ENCODE results near the gene RNF130. TPM values are rescaled to one million over a fixed set of nuclear protein-coding genes. Genes with fewer than 3 reads are reported as not detected.

The RNF130 gene
- total RNA-seq, 4 donors from 2014 or later = 34.5 to 79.5 (median 55.6) TPM

GRCh38 chr5:179973391-179973790, 98.2 kb downstream of the RNF130 start:
- no peaks in the 10 kb centered on the region for H3K9me3 ChIP-seq
- ATAC-seq = no peak
- TF ChIP-seq, protein P1, sequence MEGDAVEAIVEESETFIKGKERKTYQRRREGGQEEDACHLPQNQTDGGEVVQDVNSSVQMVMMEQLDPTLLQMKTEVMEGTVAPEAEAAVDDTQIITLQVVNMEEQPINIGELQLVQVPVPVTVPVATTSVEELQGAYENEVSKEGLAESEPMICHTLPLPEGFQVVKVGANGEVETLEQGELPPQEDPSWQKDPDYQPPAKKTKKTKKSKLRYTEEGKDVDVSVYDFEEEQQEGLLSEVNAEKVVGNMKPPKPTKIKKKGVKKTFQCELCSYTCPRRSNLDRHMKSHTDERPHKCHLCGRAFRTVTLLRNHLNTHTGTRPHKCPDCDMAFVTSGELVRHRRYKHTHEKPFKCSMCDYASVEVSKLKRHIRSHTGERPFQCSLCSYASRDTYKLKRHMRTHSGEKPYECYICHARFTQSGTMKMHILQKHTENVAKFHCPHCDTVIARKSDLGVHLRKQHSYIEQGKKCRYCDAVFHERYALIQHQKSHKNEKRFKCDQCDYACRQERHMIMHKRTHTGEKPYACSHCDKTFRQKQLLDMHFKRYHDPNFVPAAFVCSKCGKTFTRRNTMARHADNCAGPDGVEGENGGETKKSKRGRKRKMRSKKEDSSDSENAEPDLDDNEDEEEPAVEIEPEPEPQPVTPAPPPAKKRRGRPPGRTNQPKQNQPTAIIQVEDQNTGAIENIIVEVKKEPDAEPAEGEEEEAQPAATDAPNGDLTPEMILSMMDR (IDR thresholded peaks at IDR 0.05 in 4 of 5, conservative IDR thresholded peaks at IDR 0.05 in 1 of 5) = no peak
- peaks cover 0 to 54% of the 10 kb centered on the region in 2 donors for H3K36me3 ChIP-seq
- no peak for DNase-seq
- H3K4me3 ChIP-seq = no peak overlapping the region
- no peaks in the 10 kb centered on the region for H3K27me3 ChIP-seq
- in situ Hi-C loops (cut with MboI; ENCODE audit: low sequenced_read_pairs in 4 of 4) = no loop called here
- no peaks in the 10 kb centered on the region for H3K4me1 ChIP-seq
- intact Hi-C loops (cut with DNase I; ENCODE audit: low total_unique reads) = no loop called here
- H3K27ac ChIP-seq = no peak overlapping the region

DNA sequence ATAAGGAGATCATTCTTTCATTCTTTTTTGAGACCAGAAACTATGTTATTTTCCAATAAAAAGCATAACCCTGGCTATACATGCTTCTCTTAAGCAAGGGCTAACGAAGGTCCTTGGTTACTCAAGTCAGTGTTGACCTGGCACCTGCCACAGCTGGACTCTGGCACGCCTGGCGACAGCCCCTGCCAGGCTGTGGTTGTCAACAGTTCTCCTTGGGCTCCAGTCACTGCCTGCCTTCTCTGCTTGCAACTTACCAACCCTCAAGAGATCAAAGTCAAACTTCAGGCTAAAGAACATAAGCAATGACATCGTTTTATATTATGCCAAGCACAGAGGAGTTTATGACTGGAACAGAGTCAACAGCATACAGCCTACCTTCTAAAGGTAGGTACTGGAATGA, 102.4 kb downstream of the RNF130 start:
- Histone ChIP-seq H3K9me3 (no peaks in the 10 kb centered on the region), H3K27me3 (no peaks in the 10 kb centered on the region), H3K36me3 (peaks cover 0 to 49% of the 10 kb centered on the region in 2 donors), H3K4me1 (no peaks in the 10 kb centered on the region), H3K27ac (no peak overlapping the region), H3K4me3 (no peak overlapping the region)
- intact Hi-C loops (cut with DNase I; ENCODE audit: low total_unique reads) = no loop called here
- TF ChIP-seq POLR2A (IDR thresholded peaks at IDR 0.05) = no peak
- TF ChIP-seq, protein P1 (IDR thresholded peaks at IDR 0.05 in 4 of 5, conservative IDR thresholded peaks at IDR 0.05 in 1 of 5) = no peak
- ATAC-seq = no peak
- no peak for DNase-seq
- in situ Hi-C loops (cut with MboI; ENCODE audit: low sequenced_read_pairs in 4 of 4) = no loop called here

DNA sequence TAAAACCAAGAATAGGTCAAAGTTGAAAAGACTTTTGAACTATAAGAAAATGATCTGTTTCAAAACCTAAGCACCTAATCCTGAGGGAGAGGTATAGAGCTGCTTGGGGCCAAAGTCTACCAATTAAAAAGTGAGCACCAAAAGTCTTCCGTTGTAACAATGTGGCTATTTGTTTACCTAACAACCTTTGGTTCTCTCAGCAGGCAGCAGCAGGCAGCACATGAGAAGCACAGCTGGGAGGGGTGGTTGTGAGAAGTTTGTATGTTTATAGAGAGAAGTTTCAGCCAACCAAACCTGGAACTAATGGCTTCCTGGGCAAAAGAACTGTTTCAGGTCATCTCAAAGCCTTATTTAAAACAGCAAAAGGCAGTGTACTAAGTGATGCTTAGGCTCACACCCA, 104.1 kb downstream of the RNF130 start:
- H3K36me3 ChIP-seq = peaks cover 0 to 58% of the 10 kb centered on the region in 2 donors
- no peaks in the 10 kb centered on the region for H3K27me3 ChIP-seq
- no peak for DNase-seq
- TF ChIP-seq, protein P1 (IDR thresholded peaks at IDR 0.05 in 4 of 5, conservative IDR thresholded peaks at IDR 0.05 in 1 of 5) = no peak
- no peak for TF ChIP-seq POLR2A (IDR thresholded peaks at IDR 0.05)
- in situ Hi-C loops (cut with MboI; ENCODE audit: low sequenced_read_pairs in 4 of 4) = no loop called here
- H3K9me3 ChIP-seq = no peaks in the 10 kb centered on the region
- H3K4me3 ChIP-seq = no peak overlapping the region
- H3K27ac ChIP-seq = no peak overlapping the region
- no peaks in the 10 kb centered on the region for H3K4me1 ChIP-seq
- intact Hi-C loops (cut with DNase I; ENCODE audit: low total_unique reads) = no loop called here
- ATAC-seq = no peak

DNA sequence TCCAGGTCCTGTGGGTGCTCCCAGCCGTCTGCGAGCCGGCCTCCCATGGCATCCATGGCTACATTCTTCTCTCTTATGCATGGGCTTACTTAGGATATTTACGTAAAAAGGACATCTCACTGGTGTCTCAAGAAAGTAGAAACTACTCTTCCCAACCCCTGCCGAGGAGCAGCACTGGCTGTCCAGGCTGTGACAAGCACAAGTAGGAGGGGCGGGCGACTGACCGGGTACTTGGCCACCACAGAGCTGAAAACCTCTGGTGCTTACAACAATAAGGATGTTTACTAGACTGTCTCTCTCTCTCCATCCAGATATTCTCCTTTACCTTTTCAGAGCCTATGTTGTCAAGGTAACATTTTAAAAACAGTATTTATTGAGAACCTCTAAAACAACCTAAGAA, 107.5 kb downstream of the RNF130 start:
- intact Hi-C loops (cut with DNase I; ENCODE audit: low total_unique reads) = no loop called here
- in situ Hi-C loops (cut with MboI; ENCODE audit: low sequenced_read_pairs in 4 of 4) = no loop called here
- no peak overlapping the region for H3K27ac ChIP-seq
- ATAC-seq (no peak), DNase-seq (no peak)
- H3K4me3 ChIP-seq = no peak overlapping the region
- no peaks in the 10 kb centered on the region for H3K4me1 ChIP-seq
- H3K36me3 ChIP-seq = peaks cover 0 to 61% of the 10 kb centered on the region in 2 donors
- H3K9me3 ChIP-seq = no peaks in the 10 kb centered on the region
- H3K27me3 ChIP-seq = no peaks in the 10 kb centered on the region
- TF ChIP-seq POLR2A (IDR thresholded peaks at IDR 0.05) = no peak
- TF ChIP-seq, protein P1 (IDR thresholded peaks at IDR 0.05 in 4 of 5, conservative IDR thresholded peaks at IDR 0.05 in 1 of 5) = no peak

GRCh38 chr5:179963375-179963774, 108.2 kb downstream of the RNF130 start:
- Histone ChIP-seq H3K27ac (no peak overlapping the region), H3K4me1 (no peaks in the 10 kb centered on the region), H3K4me3 (no peak overlapping the region), H3K9me3 (no peaks in the 10 kb centered on the region), H3K36me3 (peaks cover 0 to 57% of the 10 kb centered on the region in 2 donors), H3K27me3 (no peaks in the 10 kb centered on the region)
- in situ Hi-C loops (cut with MboI; ENCODE audit: low sequenced_read_pairs in 4 of 4) = no loop called here
- no peak for ATAC-seq
- intact Hi-C loops (cut with DNase I; ENCODE audit: low total_unique reads) = no loop called here
- TF ChIP-seq, protein P1 (IDR thresholded peaks at IDR 0.05 in 4 of 5, conservative IDR thresholded peaks at IDR 0.05 in 1 of 5) = no peak
- TF ChIP-seq POLR2A (IDR thresholded peaks at IDR 0.05) = no peak
- no peak for DNase-seq

Data from gastrocnemius medialis (tissue), 4 donors.